ENCODE data around the gene TTC23.

TTC23 gene

DNA sequence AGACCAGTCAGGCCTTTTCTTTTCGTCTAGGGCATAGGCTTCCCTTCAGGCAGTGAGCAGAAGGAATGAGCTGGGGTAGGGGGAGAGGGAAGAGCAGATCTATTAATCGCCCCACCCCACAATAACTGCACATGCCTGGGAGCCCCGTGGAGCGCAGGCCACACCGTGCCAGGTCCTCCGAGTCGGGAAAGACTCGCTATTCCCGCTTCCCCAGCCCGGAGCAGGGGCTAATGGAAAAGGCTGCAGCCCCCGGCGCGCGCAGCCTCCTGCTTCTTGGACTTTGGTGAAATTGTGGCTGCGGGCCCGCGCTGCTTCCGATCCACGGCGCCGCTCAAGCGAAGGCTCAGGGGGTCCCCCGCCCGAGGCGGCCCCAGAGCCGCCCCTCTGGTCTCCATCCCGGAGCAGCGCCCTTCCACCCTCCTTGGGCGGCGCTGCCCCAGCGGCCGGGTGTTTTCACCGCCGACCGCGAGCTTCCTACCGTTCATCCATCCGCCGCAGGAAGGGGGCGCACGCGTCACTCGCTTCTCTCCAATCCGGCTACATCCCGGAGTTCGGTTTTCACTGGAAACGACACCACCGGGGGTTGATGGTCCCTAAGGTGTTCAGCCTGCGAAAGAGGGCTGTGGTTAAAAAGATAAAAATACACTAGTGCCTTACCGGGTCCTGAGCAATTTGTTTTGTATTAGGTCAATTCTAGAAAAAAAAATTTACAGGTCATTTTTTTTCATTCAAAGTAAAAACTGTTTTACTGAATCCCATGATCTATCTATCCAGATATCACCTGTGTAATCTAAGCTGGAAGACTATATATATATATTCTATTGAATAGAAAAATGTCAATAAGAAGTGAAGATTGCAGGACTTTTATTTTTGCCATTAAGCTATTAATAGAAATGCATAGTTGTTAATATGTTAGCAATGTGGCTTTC lies 148.9 kb downstream of the TTC23 start:
- peak; percentile 74 for DNase-seq

DNA sequence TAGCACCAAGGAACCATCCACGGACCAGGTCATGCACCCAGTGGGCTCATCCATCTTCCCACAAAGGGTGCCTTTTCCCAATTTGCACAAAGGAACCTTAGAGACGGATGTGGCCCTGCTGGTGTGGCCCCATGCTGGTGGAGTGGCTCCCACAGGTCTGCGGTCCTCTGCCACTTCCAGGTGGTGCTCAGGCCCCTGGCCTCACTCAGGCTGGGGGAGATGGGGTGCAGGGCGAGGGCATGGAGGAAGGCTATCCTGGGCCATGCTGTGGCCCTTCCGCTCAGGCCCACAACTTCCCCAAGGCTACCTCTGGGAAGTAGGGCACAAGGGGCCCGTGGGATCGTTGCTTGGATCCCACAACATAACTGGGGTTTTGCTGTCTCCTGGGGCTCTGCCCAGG lies 149.7 kb downstream of the TTC23 start:
- no peak for DNase-seq

DNA sequence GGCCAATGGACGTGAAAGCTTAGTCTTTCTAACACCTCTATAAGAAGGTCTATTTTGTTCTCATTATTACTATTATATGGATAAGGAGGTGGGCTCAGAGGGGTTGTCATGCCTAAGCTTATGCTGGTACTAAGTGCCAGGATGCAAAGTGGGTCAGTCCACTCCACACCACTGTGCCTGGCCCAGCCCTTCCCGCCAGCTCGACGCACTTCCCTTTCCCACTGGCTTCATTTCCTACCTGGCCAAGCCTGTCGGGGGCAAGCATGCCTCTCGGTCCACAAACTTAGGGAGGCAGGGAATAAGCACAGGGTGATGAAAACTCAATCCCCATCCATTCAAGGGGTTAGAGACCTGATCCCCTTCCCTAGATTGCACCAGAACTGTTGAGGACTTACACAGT lies 150.4 kb downstream of the TTC23 start:
- DNase-seq, result peak; percentile 3

DNA sequence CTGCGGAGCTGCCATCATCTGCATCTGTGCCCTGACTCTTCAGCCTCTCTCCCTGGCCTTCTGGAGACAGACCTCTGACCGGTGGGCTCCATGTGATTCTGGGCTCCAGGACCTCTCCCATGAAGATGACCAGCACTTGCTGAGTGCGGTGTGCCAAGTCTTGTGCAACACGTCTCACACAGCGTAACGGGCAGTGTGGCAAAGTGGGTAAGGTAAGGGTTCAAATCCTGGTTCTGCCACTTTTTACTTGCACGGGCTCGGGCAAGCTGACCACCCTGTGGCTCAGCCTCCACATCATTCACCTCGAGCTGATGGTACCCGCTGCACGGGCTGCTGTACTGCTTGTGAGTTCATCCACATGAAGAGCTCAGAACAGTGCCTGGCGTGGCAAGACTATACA lies 151.0 kb downstream of the TTC23 start:
- DNase-seq, result no peak

DNA sequence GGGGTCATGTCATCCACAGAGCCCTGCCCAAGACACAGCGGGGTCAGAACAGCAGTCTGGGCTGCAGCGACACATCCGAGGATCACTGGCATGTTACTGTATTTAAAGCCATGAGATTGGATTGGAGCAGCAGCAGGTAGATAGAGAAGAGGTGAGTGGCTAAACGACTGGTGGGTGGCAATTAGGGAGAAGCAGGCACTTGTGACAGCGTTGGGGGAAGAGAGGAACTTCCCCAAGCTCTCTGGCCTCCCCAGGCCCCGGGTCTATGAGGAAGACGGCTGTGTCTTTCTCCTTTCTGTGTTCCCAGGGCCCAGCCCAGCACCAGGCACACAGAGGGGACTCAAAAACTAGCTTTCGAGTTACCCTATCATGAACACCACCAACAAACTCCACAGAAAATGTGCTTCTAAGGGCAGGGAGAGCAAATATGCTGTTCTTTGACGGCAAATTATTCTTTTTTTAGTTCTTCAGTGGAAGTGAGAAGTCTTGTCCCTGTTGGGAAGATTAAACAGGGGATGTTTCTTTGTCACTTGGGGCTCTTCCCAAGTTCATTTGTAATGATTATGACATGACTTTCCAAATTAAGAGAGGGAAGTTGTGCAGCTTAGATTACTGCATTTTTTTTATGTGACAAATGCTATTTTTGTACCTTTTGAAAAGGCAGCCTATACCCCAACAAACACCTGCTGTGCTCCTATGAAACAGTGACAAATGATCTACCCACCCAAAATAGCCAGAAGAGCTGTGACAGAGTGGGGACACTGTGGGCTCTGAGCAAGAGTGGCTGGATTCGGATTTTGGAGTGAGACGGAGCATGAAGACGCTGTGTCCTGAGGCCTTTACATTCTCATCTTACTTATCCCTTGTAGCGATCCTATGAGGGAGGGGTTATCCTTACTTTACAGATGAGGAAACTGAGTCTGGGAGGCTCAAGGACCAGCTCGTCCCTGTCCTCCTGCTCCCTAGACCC lies 151.7 kb downstream of the TTC23 start:
- peak; percentile 12 for DNase-seq

DNA sequence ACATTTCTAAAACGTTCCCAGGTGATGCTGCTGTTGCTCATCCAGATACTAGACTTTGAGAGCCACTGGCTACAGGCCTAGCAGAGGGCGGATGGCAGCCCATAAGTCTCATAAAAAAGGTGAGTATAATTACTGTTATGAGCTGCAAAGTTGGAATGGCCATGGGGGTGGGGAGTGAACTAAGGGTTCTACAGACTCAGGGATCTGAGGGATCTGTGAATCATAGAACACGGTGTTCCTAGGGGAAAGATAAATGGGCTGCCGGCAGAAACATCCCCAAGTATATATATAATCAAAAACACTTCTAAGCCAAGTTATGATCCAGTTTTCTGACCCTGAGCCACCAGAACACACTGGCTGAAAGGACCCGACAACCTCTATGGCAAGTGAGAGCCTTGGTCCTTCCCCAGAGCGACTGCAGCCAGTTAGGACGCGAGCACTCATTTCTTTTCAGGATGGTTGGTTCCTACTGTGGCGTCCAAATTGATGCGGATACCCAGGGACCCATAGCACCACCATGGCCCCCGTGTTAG lies 152.4 kb downstream of the TTC23 start:
- no peak for DNase-seq

DNA sequence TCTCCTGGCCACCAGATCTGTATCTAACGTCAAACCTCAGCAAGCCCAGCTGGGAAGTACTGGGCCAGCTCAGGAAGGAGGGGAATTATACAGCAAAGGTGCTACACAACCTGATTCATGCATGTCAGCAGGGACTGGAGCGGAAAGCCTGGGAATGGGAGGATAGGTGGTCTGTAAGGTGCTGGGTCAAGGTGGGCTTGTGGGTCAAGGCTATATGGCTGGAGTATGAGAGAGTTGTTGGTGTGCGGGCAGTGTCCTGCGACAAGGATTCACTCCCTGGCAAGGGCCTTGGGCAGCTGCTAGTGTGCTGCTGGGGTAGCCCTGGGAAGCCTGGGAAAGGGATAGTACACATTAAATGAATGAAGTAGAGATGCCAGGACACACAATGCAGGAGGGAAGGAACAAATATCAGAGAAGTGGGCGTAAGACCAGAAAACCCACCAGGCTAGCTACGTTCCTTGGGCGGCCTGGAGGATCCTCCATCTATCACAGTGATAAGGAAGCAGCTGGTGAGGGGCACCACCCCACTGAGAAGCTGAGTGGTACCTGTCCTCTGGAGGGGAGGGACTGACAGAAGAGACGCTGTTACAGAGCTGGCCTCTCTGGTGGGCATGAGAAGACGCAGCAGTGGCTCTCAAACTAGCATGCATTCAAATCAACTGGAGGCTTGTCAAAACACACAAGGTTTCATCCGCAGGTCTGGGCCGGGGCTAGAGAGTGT lies 153.0 kb downstream of the TTC23 start:
- DNase-seq, result no peak

DNA sequence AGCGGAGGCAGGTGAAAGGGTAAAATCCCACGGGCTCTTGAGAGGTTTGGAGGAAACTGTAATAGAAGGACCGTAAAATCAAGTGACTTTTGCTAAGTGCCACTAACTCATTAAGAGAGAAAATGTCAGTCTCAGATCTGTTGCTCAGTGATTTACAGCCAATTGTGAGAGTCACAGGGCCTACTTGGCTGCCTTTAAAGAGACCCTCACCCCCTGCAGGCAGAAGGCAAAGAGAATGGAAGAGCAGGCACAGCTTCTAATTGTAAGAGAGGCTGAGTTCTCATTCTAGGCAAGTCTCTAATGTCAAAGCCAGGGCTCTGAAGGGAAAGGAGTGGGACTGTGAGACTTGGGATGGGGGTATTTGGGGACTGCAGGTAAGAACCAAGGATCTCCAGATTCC lies 153.8 kb downstream of the TTC23 start:
- peak; percentile 4 for DNase-seq

DNA sequence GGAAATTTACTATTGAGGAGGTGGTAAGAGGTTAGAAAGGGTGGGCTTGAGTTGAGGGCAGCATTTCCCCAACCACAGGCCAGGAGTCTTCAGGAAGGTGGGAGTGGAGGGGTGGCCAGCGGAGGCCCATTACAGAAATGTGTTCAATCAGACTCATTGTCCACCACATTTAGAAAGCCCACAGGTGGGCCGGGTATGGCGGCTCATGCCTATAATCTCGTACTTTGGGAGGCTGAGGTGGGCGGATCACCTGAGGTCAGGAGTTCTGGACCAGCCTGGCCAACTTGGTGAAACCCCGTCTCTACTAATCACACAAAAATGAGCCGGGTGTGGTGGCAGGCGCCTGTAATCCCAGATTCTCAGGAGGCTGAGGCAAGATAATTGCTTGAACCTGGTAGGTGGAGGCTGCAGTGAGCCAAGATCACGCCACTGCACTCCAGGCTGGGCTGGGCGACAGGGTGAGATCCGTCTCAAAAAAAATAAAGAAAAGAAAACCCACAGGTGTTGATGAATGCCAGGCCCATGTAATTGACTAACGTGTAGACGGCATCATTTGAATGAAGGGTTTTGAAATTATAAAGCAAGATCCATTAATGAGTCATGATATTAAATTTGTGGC lies 156.7 kb downstream of the TTC23 start:
- DNase-seq, result no peak

DNA sequence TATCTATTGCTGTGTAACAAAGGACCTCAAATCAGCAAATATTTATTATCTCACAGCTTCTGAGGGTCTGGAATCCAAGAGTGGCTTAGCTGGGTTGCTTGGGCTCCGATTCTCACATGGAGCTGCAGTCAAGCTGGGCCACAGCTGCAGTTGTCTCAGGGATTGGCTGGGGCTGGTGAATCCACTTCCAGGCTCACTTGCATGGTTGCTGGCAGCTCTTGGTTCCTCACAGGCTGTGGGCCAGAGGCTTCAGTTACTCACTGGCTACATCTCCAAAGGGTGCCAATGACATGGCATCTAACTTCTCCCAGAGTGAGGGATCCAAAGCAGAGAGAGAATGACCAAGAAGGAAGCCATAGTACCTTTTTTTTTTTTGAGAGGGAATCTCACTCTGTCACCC lies 158.4 kb downstream of the TTC23 start:
- no peak for DNase-seq

DNA sequence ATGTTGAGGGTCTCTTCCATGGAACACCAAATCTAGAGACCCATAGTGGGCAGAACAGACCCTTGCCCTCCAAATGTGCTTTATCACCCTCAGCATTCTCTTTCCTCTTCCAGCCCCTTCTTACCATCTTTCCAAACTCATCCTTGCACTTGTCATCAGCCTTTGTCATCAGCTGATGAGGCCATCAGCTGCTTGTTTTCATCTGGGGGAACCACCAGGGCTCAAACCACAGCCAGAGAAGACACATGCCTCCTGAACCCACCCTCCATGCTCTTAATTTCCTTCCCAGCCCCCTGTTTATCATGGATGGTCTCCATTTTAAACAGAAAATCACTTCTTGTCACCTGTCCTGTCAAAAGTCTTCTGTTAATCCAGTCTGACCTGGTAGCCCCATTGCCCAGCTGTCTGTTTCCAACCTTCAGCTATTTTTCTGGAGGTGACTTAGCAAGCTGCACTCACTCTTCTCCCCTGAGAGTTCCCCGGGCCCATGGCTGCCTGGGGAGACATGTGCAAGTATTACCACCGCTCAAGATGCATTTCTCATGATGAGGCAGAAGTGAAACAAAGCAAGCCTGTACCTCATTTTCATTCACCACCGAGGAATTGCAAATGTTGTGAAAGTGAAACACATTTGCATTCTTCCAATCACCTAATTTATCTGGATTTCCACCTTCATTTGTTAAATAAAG lies 159.2 kb downstream of the TTC23 start:
- DNase-seq, result no peak

DNA sequence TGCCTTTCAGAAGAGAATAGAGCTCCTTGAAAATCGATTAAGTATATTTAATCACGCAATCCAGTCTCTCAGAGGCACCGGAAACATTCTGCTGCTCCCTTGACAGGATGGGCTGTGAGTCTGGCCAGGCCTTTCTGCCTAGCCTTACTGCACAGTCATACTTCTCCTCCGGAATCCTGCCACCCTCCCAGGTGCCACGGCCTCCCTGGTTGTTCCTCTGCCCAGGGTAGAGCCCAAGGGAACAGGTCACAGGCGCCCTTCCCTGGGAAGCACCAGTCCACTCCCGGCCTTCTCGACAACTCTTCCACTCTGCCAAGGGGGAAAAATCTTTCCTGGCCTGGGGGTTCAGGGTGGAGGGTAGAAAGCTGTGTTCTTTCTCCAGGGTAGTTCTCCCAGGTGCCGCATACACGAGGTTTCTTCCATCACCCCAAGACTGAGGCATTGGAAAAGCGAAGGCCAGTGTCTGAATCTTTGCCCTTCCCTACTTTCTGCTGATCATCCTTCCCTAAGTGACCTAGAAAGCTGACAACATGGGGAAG lies 161.9 kb downstream of the TTC23 start:
- no peak for DNase-seq

DNA sequence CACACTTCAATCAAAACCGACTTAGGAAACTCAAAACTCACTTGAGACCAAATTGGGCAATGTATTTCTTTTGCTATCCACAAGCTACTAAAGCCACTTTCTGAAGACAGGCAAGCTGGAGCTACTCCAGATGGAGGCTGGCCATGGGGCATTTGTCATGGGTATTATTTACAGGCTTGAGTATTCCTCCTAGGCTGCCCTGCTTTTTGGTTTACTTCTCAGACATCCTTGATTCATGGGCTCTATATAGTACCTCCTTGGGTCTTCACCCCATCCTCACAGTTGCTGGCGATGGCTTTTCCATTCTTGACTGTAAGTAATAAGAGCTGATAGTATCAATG lies 163.1 kb downstream of the TTC23 start:
- no peak for DNase-seq
